Aorta (tissue), 5 donors: ENCODE data around the gene SCGB1C1. TPM values are rescaled to one million over a fixed set of nuclear protein-coding genes. Genes with fewer than 3 reads are reported as not detected.
"Not testable (repeated sequence)": the region's sequence is repeated elsewhere in the genome, so short reads cannot be mapped to it uniquely, and the experiment has no call there.

Experiments
- ATAC-seq: fragments of 200-7000 bp; cut with Tn5 transposase; one replicate; pipeline ENCODE4 v1.9.1; 2022; ENCODE audit warnings: moderate library complexity; ENCODE audit not compliant: low FRiP score
- DNase-seq, 2 donors: peaks; one replicate each; pipeline ENCODE4 v3.0.0-alpha.2; 2020
- H3K27ac ChIP-seq, 2 donors: one replicate each; pipeline ENCODE4 v1.5.1; 2013; ENCODE audit warnings: low read length in 2 of 2, mild to moderate bottlenecking in 2 of 2, moderate library complexity in 2 of 2, control low read depth in 1 of 2, inconsistent platforms in 1 of 2, low read depth in 1 of 2
- H3K27me3 ChIP-seq, 2 donors: one replicate each; pipeline ENCODE4 v1.6.1; 2013; ENCODE audit warnings: control low read depth in 1 of 2, low read length in 1 of 2, mild to moderate bottlenecking in 1 of 2, moderate library complexity in 1 of 2; ENCODE audit not compliant: insufficient read depth in 2 of 2, control insufficient read depth in 1 of 2
- H3K36me3 ChIP-seq, 2 donors: one replicate each; pipeline ENCODE4 v1.6.1; 2013; ENCODE audit warnings: control low read depth in 1 of 2, low read length in 1 of 2, mild to moderate bottlenecking in 1 of 2; ENCODE audit not compliant: insufficient read depth in 2 of 2, control insufficient read depth in 1 of 2
- H3K4me1 ChIP-seq, 2 donors: one replicate each; pipeline ENCODE4 v1.6.1; 2013; ENCODE audit warnings: low read length in 2 of 2, control low read depth in 1 of 2, mild to moderate bottlenecking in 1 of 2, moderate library complexity in 1 of 2; ENCODE audit not compliant: insufficient read depth in 2 of 2, control insufficient read depth in 1 of 2
- H3K4me3 ChIP-seq, 2 donors: one replicate each; pipeline ENCODE4 v1.5.1; 2013; ENCODE audit warnings: low read length in 2 of 2, control low read depth in 1 of 2, mild to moderate bottlenecking in 1 of 2
- H3K9me3 ChIP-seq: one replicate; pipeline ENCODE4 v1.6.1; 2013; ENCODE audit warnings: mild to moderate bottlenecking, low read length; ENCODE audit not compliant: control insufficient read depth
- WGBS, 2 donors: extraction: QIAGEN DNeasy Blood & Tissue Kit; methylation state at CpG; one replicate each; pipeline ENCODE4 v1.1.7; 2013; 5-methylcytosine and 5-hydroxymethylcytosine counted together
- intact Hi-C, 2 donors: fragments of 100-400 bp; cut with DNase I; formaldehyde crosslinking; loops; one replicate each; pipeline versions ENCODE4 v1.14.2 to v1.15.0; 2022
- polyA plus RNA-seq, 2 donors: library from polyadenylated mRNA; stranded (reverse); fragments of 200-250 nt; gene quantifications; one replicate each; pipeline ENCODE4 v1.2.3, GENCODE V29; 2013
- total RNA-seq, 2 donors: library from RNA; stranded (reverse); fragmentation: NEBNext Ultra II Directional; extraction: Animal tissue kit (Norgen Biotek cat#: 25700); gene quantifications; one replicate each; pipeline ENCODE4 v1.2.1, GENCODE V29; 2021
- donor health status: healthy with polysubstance abuse.
- donor health status: Bipolar disorder and iron deficiency.
- donor health status: DM: no; HTN: no; CAD: no.
- donor health status: DM: no; HTN: no; CAD: no.
- donor health status: DM: yes; HTN: yes; CAD: no.

SCGB1C1 gene
- total and polyA plus RNA-seq, 4 donors: not detected

- DNase-seq (peak in 1 of 2 donors; percentile 42), ATAC-seq (no peak)
- intact Hi-C loops: loop anchor here in 1 of 2 donors (10.0 kb wide), 1 partner anchor 70 kb away; the partner anchor contains the start of gene IFITM2
- H3K27me3 ChIP-seq: no peaks in the 10 kb centered on the region
- no peaks in the 10 kb centered on the region for H3K9me3 ChIP-seq
- WGBS, 2 donors: 75 to 78% methylated on average over 8 of the region's 8 CpGs
- peak overlapping the region; percentile 43 to 81 for H3K4me3 ChIP-seq
- H3K27ac ChIP-seq: no peak overlapping the region
- H3K4me1 ChIP-seq: no peaks in the 10 kb centered on the region
- peaks cover 0 to 2% of the 10 kb centered on the region in 2 donors for H3K36me3 ChIP-seq
These were observed 42.3 kb downstream of the SCGB1C1 start for GRCh38 chr11:235180-235579.

- Histone ChIP-seq H3K36me3 (peaks cover 0 to 2% of the 10 kb centered on the region in 2 donors), H3K9me3 (no peaks in the 10 kb centered on the region), H3K4me3 (peak overlapping the region; percentile 43 to 81), H3K4me1 (no peaks in the 10 kb centered on the region), H3K27me3 (no peaks in the 10 kb centered on the region), H3K27ac (peak overlapping the region in 1 of 2 donors; percentile 66)
- intact Hi-C loops: loop anchor here in 1 of 2 donors (10.0 kb wide), 1 partner anchor 69 kb away; the partner anchor contains the start of gene IFITM2
- DNase-seq (no peak), ATAC-seq (no peak)
- WGBS, 2 donors: 1% methylated on average over 13 of the region's 13 CpGs
These were observed 42.7 kb downstream of the SCGB1C1 start for GRCh38 chr11:235609-235996.

GRCh38 chr11:235997-236773 lies 43.3 kb downstream of the SCGB1C1 start, which contains the start of gene SIRT3:
SIRT3 (minus strand) TSS chr11:236342; CDS start chr11:236328, 14 bp downstream.
- Histone ChIP-seq H3K4me3 (peak within 1 kb of the TSS; percentile 90 to 92), H3K9me3 (no peaks in the 10 kb centered on the region), H3K27ac (peak within 1 kb of the TSS; percentile 31 to 80), H3K36me3 (peaks cover 0 to 2% of the 10 kb centered on the region in 2 donors), H3K4me1 (no peaks in the 10 kb centered on the region), H3K27me3 (no peaks in the 10 kb centered on the region)
- DNase-seq (peak; percentile 90 to 91), ATAC-seq (peak; percentile 95)
- intact Hi-C loops: loop anchor here in 1 of 2 donors (1.0 to 10.0 kb wide), 2 partner anchors 28 to 69 kb away; partner anchors contain the start of gene IFITM2
- WGBS, 2 donors: 1% methylated on average over 40 to 70 of the region's 70 CpGs

- Histone ChIP-seq H3K27ac (peak within 1 kb of the TSS; percentile 31 to 80), H3K4me3 (peak within 1 kb of the TSS; percentile 90 to 92), H3K27me3 (no peaks in the 10 kb centered on the region), H3K36me3 (peaks cover 0 to 2% of the 10 kb centered on the region in 2 donors), H3K4me1 (no peaks in the 10 kb centered on the region), H3K9me3 (no peaks in the 10 kb centered on the region)
- WGBS, 2 donors: 2% methylated on average over 61 to 62 of the region's 62 CpGs
- DNase-seq: peak; percentile 93 to 96
- intact Hi-C loops: loop anchor here in 1 of 2 donors (1.0 to 10.0 kb wide), 2 partner anchors 29 to 68 kb away; partner anchors contain the start of gene IFITM2
- ATAC-seq: peak; percentile 97
These were observed 44.2 kb downstream of the SCGB1C1 start, which contains the start of gene PSMD13 for GRCh38 chr11:236774-237767. PSMD13 (plus strand) TSS chr11:236976; CDS start chr11:237050, 74 bp downstream.

- ATAC-seq, H3K4me1 ChIP-seq, H3K27me3 ChIP-seq, H3K9me3 ChIP-seq, H3K36me3 ChIP-seq, DNase-seq, H3K27ac ChIP-seq, H3K4me3 ChIP-seq: not testable (repeated sequence)
- intact Hi-C loops: loop anchor here in 1 of 2 donors (10.0 kb wide), 1 partner anchor 66 kb away; the partner anchor contains the start of gene IFITM2
- WGBS, 2 donors: 83 to 84% methylated on average over 7 of the region's 7 CpGs
These were observed 45.5 kb downstream of the SCGB1C1 start for GRCh38 chr11:238346-238745.

- no peak overlapping the region for H3K4me3 ChIP-seq
- no peak for ATAC-seq
- H3K4me1 ChIP-seq: no peaks in the 10 kb centered on the region
- DNase-seq: no peak
- intact Hi-C loops: no loop called here
- H3K27ac ChIP-seq: no peak overlapping the region
- WGBS, 2 donors: 11% methylated on average over 1 of the region's 1 CpG
- H3K27me3 ChIP-seq: no peaks in the 10 kb centered on the region
- H3K9me3 ChIP-seq: no peaks in the 10 kb centered on the region
- H3K36me3 ChIP-seq: peaks cover 0 to 4% of the 10 kb centered on the region in 2 donors
These were observed 47.4 kb downstream of the SCGB1C1 start for GRCh38 chr11:240315-240714.

GRCh38 chr11:241634-242033 lies 48.8 kb downstream of the SCGB1C1 start:
- no peaks in the 10 kb centered on the region for H3K4me1 ChIP-seq
- H3K36me3 ChIP-seq: peaks cover 0 to 5% of the 10 kb centered on the region in 2 donors
- ATAC-seq (no peak), DNase-seq (no peak)
- no peaks in the 10 kb centered on the region for H3K9me3 ChIP-seq
- 91 to 93% methylated on average over 5 of the region's 5 CpGs for WGBS, 2 donors
- H3K4me3 ChIP-seq: no peak overlapping the region
- no peaks in the 10 kb centered on the region for H3K27me3 ChIP-seq
- intact Hi-C loops: no loop called here
- no peak overlapping the region for H3K27ac ChIP-seq
